Measurements from ENCODE around the gene EVA1B.

The EVA1B gene

DNA sequence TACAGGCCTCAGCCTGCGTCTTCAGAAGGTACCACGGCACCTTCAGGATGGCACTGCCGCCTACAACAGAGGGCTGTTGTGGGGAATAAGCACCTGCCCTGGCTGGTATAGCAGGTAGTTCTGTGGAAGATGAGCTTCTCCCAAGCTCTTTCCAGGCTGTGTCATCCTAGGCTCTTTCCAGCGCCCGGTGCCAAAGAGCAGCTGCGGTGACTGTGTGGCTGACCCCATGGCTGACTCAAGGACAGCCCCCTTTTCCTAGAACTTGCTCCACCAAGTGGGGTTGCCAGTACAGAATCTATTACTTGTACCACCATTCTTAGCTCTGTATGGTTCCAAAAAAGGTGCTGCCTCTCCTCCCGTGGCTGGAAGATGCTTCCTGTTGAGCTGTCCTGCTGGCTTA is 21.9 kb upstream of the EVA1B start:
- DNase-seq (ENCODE audit: low read depth) = no peak

DNA sequence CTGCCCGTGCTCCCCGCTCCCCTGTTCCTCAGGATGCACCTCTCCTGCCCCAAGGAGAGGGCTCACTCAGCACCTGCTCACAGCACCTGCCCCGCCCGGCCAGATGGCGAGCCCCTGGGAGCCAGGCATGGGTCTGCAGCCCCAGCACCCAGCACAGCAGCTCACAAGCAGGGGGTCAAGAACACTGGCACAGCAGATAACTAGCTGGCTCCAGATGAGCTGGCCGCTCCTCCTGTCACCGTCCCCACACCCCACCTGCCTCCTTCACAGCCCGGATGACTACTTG is 20.9 kb upstream of the EVA1B start:
- DNase-seq (ENCODE audit: low read depth) = no peak

DNA sequence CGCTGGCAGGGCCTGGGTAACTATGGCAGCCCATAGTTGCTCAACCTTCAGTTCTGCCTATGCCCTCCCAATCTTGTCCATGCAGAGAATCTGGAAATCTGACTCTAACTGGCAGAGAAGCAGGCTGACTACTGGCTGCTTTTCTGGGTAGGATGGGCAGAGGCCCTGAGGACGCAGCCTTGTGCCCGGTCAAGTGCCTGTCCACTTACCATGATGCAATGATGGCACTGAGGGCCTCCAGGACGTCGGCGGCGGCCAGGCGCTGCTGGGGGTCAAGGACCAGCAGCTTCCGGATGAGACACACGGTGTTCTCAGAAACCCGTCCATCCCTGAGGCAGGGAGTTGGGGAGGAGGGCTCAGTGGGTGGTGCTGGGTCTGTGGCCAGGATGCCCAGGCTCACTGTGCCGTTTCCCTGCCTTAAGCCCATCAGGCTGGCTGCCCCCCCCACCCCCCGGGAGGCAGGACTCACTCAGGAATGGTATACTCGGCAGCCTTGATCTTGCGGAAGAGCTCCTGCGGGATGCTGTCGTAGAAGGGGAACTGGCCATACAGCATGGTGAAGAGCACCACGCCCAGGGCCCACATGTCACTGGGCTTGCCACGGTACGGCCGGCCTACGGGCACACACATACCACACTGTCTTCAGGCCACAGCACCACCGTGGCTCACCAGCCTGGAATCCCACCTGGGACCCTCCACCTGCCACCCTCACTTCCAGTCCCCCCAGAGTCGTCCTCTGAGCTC is 20.4 kb upstream of the EVA1B start:
- DNase-seq (ENCODE audit: low read depth) = no peak

DNA sequence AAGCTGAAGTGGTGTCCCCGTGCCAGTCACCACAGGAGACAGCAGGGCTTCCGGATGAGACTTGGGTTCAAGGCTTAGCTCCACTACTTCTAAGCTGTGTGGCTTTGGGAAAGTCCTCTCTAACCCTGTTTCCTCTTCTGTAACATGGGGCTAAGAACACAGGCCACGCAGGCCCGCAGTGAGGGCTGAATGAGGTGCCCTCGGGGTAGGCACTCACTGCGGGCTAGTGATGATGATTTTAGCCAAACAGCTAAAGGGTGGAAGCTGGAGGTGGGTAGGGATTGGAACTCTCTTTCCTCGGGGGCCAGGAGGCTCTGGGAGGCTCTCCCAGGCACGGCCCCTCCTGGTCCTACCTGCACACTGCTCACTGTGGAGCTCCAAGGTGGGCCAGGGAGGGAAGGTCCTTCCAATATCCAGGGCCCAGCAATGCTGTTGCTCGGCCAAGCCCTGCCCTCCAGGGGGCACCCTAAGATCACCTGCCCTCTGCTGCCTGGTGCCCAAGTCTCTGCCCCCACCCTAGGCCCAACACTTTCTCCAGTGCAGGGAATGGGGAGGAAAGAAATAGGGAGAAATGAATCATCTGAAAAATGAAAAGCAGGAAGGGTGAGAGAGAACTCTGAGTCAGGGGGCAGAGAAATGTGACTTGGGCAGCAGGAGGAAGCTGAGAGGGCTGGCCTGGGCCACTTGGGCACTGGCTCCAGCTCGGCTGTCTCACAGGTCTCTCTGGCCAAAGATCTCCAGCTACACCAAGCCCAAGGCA is 19.2 kb upstream of the EVA1B start:
- peak; percentile 82 for DNase-seq (ENCODE audit: low read depth)

DNA sequence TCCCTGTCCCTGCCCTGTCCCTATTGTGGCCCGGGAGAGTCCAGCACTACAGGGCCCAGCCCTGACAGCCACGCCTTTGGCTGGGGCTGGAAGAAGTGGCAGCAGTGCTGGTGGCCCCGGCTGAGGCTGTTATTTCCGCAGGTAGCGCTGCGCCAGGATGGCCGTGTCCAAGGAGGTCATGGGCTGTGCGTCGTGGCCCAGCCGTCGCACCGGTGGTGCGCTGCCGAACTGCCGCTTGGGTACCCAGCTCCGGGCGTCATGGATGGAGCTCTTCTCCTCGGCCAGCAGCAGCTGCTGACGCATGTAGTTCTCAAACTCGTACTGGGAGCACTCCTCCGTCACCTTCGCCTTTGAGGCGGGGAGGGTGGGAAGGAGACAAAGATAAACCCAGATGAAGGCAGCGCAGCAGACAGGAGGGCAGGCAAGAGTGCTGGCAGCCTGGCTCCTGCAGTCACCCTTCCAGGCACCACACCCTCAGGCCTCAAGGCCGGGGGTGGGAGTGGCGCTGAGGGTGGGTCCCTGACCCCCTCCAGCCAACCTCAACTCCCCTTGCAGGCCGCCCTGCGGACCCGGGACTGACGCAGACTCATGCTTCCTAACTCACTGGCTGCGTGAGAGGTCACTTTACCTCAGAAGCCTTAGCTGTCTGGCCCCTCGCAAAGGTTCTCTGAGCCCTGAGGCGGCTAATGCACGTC is 18.3 kb upstream of the EVA1B start:
- no peak for DNase-seq (ENCODE audit: low read depth)

DNA sequence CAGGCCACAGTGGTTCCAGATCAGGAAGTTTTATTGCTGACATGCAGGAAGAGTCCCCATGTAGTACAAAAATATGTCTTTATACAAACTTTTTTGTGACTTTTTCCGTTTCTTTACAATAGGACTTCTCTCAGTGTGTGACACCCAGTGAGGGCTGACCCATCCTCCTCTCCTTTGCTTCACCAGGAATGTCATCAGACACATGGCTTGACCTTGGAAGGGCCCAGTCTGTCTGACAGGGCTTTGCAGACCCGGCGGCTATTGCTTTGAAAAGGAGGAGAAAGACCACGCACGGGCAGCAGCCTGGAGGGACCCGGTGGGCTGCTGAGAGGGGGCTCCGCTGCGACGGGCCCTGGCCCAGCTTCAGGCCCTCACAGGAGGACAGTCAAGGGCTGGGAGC is 16.2 kb upstream of the EVA1B start:
- DNase-seq (ENCODE audit: low read depth) = no peak

DNA sequence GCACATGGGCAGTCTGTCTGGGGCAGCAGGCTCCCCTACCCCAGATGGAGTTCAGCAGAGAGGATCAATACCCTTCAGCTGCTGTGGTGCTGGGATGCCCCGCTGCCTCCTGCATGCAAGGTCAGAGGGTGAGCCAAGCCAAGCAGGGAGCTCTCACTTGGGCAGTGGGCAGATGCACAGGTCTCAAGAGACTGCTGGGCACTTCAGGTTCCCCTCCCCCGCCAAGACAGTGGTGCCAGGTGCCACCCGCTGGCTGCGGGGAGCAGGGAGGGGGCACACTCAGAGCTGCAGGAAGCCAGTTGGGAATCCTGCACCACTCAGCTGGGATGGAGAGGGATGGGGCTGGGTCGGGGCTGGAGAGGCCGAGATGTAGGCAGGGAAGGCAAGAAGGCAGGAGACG is 15.8 kb upstream of the EVA1B start:
- no peak for DNase-seq (ENCODE audit: low read depth)

DNA sequence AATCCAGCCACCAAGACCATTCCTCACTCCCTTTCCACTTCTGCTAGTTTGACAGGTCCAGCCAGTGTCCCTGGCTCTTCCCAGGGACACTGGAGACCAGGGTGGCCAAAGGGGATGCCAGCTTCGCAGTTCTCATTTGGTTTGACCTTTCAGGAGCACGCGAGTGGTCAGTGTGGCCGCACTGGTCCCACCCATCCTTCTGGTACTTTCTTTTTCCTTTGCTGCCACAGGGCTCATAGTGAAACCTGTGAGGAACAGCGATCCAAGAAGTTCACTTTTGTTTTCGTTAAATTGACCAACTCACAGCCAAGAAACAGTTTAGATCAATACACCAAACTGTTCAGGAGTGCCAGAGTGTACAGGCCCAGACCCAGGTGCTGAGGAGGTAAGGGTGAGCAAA is 14.4 kb upstream of the EVA1B start:
- DNase-seq (ENCODE audit: low read depth) = no peak

DNA sequence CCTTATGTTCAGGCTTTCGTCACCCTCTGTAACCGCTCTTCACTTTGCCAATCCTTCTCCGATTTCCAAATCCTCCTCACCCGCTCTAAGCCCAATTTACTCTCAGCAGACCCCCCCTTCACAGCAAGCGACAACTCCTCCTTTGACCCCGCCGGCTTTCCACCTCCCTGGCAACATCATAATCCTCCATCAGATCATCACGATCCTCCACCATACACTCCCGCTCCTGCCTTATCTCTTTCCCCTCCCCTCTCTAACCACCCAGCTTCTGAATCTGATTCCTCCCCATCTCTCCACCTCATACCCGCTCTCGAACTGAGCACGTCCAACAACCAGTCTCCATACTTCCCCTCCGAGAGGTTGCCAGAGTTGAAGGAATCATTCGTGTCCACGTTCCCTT is 7.5 kb upstream of the EVA1B start:
- no peak for DNase-seq (ENCODE audit: low read depth)

DNA sequence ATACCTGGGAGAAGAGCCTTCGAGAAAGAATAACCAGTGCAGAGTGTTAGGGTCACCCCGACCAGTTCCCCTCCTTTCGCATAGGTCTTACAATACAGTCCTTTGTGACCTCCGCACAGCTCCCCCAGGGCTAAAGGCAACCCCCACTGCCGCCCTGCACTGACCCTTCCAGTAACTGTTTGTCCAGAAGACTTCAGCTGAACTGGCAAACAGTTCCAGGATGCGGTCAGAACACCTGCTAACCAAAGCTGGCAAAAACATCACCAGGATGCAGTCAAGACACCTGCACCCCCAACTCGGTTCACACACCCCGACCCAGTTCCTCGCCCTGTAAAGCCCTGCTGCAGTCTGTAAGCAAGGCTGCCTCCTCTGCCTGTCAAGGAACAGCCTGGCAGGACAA is 6.4 kb upstream of the EVA1B start:
- no peak for DNase-seq (ENCODE audit: low read depth)

DNA sequence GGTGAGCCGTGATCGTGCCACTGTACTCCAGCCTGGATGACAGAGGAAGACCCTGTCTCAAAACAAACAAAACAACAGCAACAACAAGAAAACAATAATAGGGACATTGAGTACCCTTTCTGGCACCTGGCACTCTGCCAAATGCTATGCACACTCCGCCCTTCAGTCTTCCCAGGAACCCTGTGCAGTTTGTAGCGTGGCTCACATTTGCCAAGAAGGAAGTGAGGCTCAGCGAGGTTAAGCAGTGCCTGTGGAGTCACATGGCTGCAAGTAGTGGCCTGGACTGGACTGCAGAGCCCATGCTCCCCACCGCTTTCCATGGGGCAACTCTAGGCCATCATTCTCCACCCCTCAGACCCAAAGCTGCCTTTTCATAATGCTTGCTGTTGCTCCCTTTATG is 5.3 kb upstream of the EVA1B start:
- DNase-seq (ENCODE audit: low read depth) = no peak

DNA sequence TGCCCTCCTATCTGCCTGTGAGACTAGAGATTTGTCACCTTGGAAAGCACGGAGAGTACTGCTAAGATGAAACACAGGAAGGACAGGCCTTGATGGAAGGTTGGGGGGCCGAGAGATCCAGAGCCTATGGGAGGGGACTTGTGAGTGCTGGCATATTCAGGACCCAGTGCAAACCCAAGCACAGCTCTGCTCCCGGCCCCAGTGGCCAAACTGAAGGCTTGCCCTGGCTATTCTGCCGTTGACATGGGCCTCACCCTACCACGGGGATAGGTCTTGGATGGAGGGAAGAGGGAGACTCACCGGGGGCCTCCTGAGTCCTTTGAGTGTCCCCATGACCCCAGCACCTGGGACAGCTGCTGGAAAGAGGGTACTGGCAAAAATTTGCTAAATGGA is 4.6 kb upstream of the EVA1B start:
- DNase-seq (ENCODE audit: low read depth) = no peak

DNA sequence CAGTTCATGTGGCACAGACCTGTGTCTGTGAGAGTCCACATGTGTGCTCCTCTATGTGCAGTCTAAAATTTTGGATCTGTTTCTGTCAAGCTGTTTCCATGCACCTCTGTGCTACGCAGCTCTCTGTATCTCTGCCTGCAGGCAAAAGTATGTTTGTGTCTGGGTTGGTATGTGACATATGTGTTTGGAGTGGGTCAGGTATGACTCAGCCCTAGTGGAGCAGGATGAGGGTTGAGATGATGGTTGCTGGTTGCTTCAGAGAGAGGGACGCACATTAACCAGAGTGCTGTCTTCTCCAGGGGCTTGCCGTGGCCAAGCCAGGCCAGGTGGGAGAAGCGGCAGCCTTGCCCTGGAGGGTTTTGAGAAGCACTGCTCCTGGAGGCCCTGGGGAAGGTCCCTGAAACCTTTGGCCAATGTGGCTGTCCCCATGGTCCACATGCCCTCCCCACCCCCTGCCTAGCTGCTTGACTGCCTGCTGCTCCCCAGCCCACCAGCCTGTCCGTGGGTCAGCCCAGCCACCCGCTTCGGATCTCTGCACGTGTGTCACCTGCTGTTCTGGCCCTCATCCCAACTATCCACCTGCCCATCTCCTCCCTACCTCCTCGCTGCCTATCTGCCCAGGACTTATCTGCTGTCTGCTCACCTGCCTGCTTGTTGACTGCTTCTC is 4.1 kb upstream of the EVA1B start:
- DNase-seq (ENCODE audit: low read depth) = no peak

DNA sequence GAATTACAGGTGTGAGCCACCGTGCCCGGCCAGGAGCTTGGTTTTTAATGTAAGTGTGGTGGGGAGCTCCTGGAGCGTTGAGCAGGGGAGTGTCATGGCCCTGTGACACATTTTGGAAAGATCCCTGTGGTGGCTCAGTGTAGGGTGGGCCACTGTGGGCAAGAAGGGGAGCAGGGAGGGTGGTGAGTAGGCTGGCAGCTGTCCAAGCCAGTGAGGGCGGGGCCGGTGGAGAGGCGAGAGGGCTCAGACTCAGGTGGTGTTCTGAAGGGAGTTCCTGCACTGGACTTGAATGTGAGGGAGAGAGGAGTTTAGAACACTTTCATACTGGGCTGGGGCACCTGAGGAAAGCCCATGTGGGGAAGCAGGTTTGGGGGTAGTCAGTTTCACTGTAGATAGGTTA is 3.1 kb upstream of the EVA1B start:
- DNase-seq (ENCODE audit: low read depth) = no peak

DNA sequence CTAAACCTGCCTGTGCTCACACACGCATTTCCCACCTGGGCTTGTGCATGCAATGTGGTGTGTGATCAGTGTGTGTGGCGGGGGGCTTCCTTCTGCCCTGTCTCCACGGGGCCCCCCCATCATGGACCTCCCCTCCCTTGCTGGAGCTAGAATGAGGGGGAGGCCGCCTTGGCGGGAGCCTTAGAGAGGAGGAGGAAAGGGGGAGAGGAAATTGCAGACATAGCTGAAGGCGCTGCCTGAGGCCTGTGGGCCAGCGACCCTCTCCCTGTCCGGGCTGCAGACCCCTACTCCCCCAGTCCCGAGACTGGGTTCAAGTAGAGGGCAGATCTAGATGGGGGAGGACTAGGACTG is 883 bp upstream of the EVA1B start:
- no peak for DNase-seq (ENCODE audit: low read depth)

DNA sequence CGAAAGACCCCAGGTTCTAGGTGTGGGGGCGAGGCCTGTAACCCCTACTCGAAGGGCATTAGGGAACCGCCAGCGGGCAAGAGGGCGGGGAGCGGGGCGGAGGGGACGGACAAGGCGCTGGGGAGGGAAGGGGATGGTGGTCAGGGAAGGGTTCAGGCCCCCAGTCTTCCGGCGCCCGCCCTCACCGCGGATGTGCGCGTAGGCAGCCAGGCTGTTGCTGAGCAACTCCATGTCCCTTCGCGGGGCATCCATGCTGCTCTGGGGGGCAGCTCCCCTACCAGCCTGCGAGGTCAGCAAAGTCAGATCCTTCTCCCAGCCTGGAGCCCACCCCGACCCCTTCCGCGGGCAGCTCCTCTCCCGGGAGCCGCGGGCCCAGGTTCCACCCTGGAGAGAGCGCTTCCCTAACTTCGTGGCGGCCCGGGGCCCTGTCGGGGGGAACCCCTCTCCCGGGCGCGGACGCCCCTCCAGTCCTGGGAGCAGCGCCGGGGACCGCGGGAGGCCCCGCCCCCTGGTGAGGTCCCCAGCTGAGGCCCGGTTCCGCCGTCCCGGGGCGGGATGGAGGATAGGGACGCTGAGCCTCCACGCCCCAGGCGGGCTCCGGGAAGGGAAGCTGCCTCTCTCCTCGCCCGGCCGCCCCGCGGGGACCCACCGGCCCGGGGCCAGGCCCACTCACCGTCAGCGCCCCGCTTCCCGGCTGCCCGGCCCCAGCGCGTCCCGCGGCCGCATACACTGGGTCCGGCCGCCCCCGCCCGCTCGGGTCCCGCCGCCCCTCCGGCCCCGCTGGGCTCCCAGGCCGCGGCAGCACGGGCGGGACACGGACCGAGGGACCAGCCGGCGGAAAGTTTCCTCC is 434 bp downstream of the EVA1B start:
- DNase-seq (ENCODE audit: low read depth) = no peak

DNA sequence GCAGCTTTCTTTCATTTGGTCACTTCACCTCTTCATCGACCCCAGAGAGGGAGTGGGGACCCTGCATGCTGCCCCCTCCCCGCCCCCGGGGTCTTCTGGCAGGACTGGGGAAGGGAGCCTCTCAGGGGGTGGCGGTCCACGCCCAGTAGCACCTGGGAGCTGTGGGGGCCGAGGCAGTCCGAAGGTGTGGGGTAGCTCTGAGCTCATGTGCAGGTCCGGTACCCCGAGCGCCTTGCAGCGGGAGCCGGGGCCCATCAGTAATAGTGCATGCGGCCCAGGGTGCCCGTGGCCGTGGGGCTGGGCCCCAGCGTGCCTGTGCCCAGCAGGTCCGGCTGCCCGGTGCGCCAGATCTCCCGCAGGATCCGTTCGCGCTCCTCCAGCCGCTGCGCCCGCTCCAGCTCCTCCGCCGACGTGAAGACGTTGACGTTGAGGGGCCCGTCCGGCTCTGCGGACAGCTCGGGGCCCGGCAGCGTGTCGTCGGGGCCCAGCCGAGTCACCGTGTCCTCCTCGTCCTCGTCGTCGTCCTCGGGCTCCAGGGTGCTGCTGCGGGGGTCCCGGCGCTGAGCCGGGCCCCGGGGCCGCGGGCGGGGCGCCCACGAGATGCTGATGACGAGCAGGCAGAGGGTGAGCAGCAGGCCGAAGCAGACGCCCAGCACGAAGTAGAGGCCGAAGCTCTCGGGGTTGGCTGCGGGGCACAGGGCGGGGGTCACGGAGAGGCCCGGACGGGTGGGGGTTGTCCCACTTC is 1.2 kb downstream of the EVA1B start:
- DNase-seq (ENCODE audit: low read depth) = no peak

DNA sequence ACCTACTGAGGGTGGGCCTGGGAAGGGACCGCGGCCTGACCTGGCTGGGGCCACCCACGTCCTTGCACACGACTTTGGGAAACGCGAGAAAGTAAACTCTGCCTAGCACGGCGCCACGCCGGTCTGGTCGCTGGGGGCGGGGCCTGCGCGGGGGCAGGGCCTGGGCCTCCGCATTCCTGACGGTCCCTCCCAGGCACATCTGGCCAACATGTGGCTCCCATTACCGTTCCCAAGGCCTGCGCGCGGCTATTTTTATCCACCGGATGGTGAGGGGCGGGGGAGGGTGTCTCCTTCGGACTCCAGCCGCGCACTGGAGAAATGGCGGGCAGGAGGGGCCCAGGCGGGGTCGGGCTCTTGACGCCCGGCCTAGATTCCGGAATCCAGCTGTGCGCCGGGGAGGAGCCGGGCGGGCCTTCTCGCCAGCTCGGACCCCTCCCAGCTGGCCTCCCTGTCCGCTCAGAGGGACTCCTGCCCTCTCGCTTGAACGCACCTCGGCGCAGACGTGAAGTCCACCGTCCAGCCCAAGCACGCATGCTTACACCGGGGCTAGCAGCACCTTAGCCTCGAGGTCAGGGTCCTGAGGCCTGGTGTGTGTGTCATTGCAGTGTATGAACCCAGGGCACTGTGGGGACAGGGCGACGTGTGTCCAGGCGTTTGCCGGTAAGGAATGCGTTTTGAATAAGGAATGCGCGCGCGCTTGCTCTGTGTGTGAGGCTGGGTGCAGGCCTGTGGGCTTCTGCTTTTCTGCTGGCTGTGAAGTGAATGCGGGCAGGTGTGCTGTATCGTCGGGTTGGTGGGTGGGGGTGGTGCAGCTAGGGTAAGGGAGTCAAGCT is 2.1 kb downstream of the EVA1B start:
- DNase-seq (ENCODE audit: low read depth) = no peak

DNA sequence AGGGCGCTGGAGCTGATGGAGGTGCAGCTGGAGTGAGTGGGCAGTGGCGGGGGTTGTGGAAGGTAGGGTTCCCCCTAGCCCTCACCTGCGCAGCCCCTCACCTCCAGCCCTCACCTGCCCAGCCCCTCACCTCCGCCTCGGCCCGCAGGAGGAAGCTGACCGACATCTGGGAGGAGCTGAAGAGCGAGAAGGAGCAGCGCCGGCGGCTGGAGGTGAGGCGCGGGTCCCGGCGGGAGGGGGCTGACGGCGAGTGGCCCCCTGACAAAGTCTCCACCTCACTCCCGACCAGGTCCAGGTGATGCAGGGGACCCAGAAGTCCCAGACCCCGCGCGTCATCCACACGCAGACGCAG is 2.7 kb downstream of the EVA1B start:
- DNase-seq (ENCODE audit: low read depth) = no peak

DNA sequence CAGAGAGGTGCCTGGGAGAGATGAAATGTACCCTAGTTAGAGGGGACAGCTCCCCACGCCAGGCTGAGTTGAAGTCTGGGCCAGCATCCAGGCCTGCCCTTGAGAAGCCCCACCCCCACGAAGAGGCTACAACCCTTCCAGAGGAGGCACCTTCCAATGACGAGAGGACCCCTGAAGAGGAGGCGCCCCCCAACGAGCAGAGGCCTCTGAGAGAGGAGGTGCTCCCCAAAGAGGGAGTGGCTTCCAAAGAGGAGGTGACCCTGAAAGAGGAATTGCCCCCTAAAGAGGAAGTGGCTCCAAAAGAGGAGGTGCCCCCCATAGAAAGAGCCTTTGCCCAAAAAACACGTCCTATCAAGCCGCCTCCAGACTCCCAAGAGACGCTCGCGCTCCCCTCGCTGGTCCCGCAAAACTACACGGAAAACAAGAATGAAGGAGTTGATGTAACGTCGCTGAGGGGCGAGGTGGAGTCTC is 3.1 kb downstream of the EVA1B start:
- DNase-seq (ENCODE audit: low read depth) = no peak

All from HS-27A (cell line).